B cell (primary cell): ENCODE results near the gene PEX7. TPM values are rescaled to one million over a fixed set of nuclear protein-coding genes. Genes with fewer than 3 reads are reported as not detected.
"Not testable (repeated sequence)": the region's sequence is repeated elsewhere in the genome, so short reads cannot be mapped to it uniquely, and the experiment has no call there.

Source experiments
- ATAC-seq: fragments of 200-7000 bp; cut with Tn5 transposase; one replicate; pipeline ENCODE4 v1.10.0; 2021; ENCODE audit warnings: low read depth, mild to moderate bottlenecking, moderate number of reproducible peaks, moderate library complexity
- CTCF ChIA-PET: fragments of 350-600 bp; sonication (Branson Sonifier 250); formaldehyde crosslinking; loops from one replicate; lab custom pipeline; 2021; ENCODE audit warnings: antibody characterized with exemption, inconsistent platforms; lab: Charles Lee
- POLR2A ChIA-PET: fragments of 350-600 bp; sonication (Branson Sonifier 250); formaldehyde crosslinking; loops from one replicate; lab custom pipeline; 2021; ENCODE audit warnings: antibody characterized with exemption; lab: Charles Lee
- DNase-seq: peaks from one replicate; pipeline ENCODE4 v3.0.0; 2013
- H2AFZ ChIP-seq: 2 replicates; pipeline ENCODE4 v1.6.1; 2012; ENCODE audit warnings: mild to moderate bottlenecking, low read depth, low read length; ENCODE audit not compliant: insufficient read depth, poor library complexity, severe bottlenecking
- H3K27ac ChIP-seq, 2 donors: 1 replicate in 1 of 2; 2 replicates in 1 of 2; pipeline ENCODE4 v1.5.1; 2012 to 2013; ENCODE audit warnings: low read length in 2 of 2, mild to moderate bottlenecking in 2 of 2, moderate library complexity in 1 of 2
- H3K27me3 ChIP-seq, 4 experiments: fragments of 200-600 bp in 1 of 4; sonication (generic) in 1 of 4; replicated peaks in 1 of 4; 1 replicate in 2 of 4; 2 replicates in 2 of 4; pipeline versions ENCODE4 v1.6.1 to v1.7.0; 2013 to 2016; ENCODE audit warnings: low read length in 3 of 4, mild to moderate bottlenecking in 2 of 4, mixed read lengths in 1 of 4, moderate library complexity in 1 of 4; ENCODE audit not compliant: insufficient read depth in 4 of 4, control insufficient read depth in 3 of 4; ENCODE audit errors: control extremely low read depth in 1 of 4
- H3K36me3 ChIP-seq, 2 experiments: replicated peaks in 1 of 2; 1 replicate in 1 of 2; 2 replicates in 1 of 2; pipeline versions ENCODE4 v1.6.1 to v1.7.1; 2013; ENCODE audit warnings: low read length in 1 of 2; ENCODE audit not compliant: insufficient read depth in 2 of 2, control insufficient read depth in 1 of 2; ENCODE audit errors: control extremely low read depth in 1 of 2, extremely low read depth in 1 of 2
- H3K4me1 ChIP-seq, 2 donors: fragments of 200-600 bp in 1 of 2; sonication (generic) in 1 of 2; 1 replicate in 1 of 2; 2 replicates in 1 of 2; pipeline versions ENCODE4 v1.5.1 to v1.6.1; 2013 to 2017; ENCODE audit warnings: low read length in 2 of 2; ENCODE audit not compliant: control insufficient read depth in 2 of 2, insufficient read depth in 2 of 2
- H3K4me2 ChIP-seq: replicated peaks from 2 replicates; pipeline ENCODE3; 2012; ENCODE audit warnings: mild to moderate bottlenecking, low read depth, low read length; ENCODE audit not compliant: poor library complexity, severe bottlenecking
- H3K4me3 ChIP-seq, 5 experiments: fragments of 200-600 bp in 1 of 5; sonication (generic) in 1 of 5; 1 replicate in 3 of 5; 2 replicates in 2 of 5; pipeline versions ENCODE4 v1.5.1 to v1.7.0; 2011 to 2016; ENCODE audit warnings: low read length in 4 of 5, mild to moderate bottlenecking in 4 of 5, low read depth in 2 of 5, control low read depth in 1 of 5, moderate library complexity in 1 of 5; ENCODE audit not compliant: insufficient read depth in 1 of 5; ENCODE audit errors: control extremely low read depth in 1 of 5, extremely low read depth in 1 of 5
- H3K79me2 ChIP-seq: fragments of 200-600 bp; sonication (generic); one replicate; pipeline ENCODE4 v1.6.0; 2016; ENCODE audit warnings: low read length; ENCODE audit not compliant: control insufficient read depth, insufficient read depth
- H3K9ac ChIP-seq: fragments of 200-600 bp; sonication (generic); 2 replicates; pipeline ENCODE4 v1.6.1; 2017; ENCODE audit warnings: mild to moderate bottlenecking, low read length, moderate library complexity
- H3K9me3 ChIP-seq, 3 donors: one replicate each; pipeline versions ENCODE4 v1.6.1 to v1.7.1; 2013; ENCODE audit warnings: low read length in 2 of 3; ENCODE audit not compliant: control insufficient read depth in 2 of 3, insufficient read depth in 1 of 3; ENCODE audit errors: control extremely low read depth in 1 of 3
- H4K20me1 ChIP-seq: 2 replicates; pipeline ENCODE4 v1.6.0; 2012; ENCODE audit warnings: mild to moderate bottlenecking, low read length; ENCODE audit not compliant: insufficient read depth, control insufficient read depth, poor library complexity, severe bottlenecking
- H3K27ac Mint-ChIP-seq: one replicate; pipeline ENCODE4 v1.8.0; 2021; ENCODE audit warnings: mixed read lengths
- H3K27me3 Mint-ChIP-seq: one replicate; pipeline ENCODE4 v1.8.0; 2021; ENCODE audit warnings: mixed read lengths
- H3K4me1 Mint-ChIP-seq: one replicate; pipeline ENCODE4 v1.8.0; 2021; ENCODE audit warnings: mixed read lengths
- H3K4me3 Mint-ChIP-seq: one replicate; pipeline ENCODE4 v1.8.0; 2021; ENCODE audit warnings: mixed read lengths
- H3K9me3 Mint-ChIP-seq: one replicate; pipeline ENCODE4 v1.8.0; 2022; ENCODE audit warnings: mixed read lengths; ENCODE audit not compliant: insufficient read depth
- EZH2 ChIP-seq: IDR thresholded peaks from 2 replicates; pipeline ENCODE4 v1.6.1; 2012; ENCODE audit warnings: borderline replicate concordance, low read depth, mild to moderate bottlenecking, moderate library complexity, low read length; ENCODE audit not compliant: insufficient read depth, poor library complexity, severe bottlenecking
- WGBS: methylation state at CpG from one replicate; pipeline ENCODE4 v1.1.5; 2013; ENCODE audit warnings: missing lambda C conversion rate; ENCODE audit not compliant: insufficient coverage; 5-methylcytosine and 5-hydroxymethylcytosine counted together
- intact Hi-C: fragments of 100-400 bp; cut with micrococcal nuclease; formaldehyde crosslinking; loops from one replicate; pipeline ENCODE4 v1.10.0; 2022
- polyA plus RNA-seq: library from polyadenylated mRNA; depleted of rRNA; stranded (reverse); fragments of >200 nt; gene quantifications from 2 replicates; pipeline ENCODE4 v1.2.3, GENCODE V29; 2012
- total RNA-seq, 2 donors: library from RNA; stranded (reverse); fragments of 120-200 nt in 1 of 2; gene quantifications; 1 replicate in 1 of 2; 2 replicates in 1 of 2; pipeline versions ENCODE4 v1.2.3 to v1.2.4, GENCODE V29; 2013 to 2022
- TF ChIP-seq, protein P1 (sequence below): fragments of 200-600 bp; IDR thresholded peaks from one replicate; pipeline ENCODE4 v1.8.0; 2022; ENCODE audit warnings: antibody characterized with exemption, mild to moderate bottlenecking

Gene PEX7
- total and polyA plus RNA-seq, 2 donors (not counting 1 experiment from before 2014, with no cell fraction given) = 3.9 TPM

DNA sequence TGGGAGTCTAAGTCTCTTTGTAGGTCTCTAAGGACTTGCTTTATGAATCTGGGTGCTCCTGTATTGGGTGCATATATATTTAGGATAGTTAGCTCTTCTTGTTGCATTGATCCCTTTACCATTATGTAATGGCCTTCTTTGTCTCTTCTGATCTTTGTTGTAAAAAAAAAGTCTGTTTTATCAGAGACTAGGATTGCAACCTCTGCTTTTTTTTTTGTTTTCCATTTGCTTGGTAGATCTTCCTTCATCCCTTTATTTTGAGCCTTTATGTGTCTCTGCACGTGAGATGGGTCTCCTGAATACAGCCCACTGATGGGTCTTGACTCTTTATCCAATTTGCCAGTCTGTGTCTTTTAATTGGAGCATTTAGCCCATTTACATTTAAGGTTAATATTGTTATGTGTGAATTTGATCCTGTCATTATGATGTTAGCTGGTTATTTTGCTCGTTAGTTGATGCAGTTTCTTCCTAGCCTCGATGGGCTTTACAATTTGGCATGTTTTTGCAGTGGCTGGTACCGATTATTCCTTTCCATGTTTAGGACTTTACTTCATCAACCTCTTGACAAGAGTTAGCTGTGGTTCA is 27.7 kb downstream of the PEX7 start:
- H3K4me1 Mint-ChIP-seq, H3K79me2 ChIP-seq, H3K27me3 ChIP-seq, ATAC-seq, H3K9ac ChIP-seq, H3K4me3 ChIP-seq, intact Hi-C loops, H3K4me1 ChIP-seq, H3K36me3 ChIP-seq, H4K20me1 ChIP-seq, POLR2A ChIA-PET, H2AFZ ChIP-seq, H3K9me3 ChIP-seq, H3K27ac ChIP-seq, H3K27ac Mint-ChIP-seq, DNase-seq, H3K27me3 Mint-ChIP-seq, H3K9me3 Mint-ChIP-seq, H3K4me3 Mint-ChIP-seq, H3K4me2 ChIP-seq: not testable (repeated sequence)
- WGBS = no CpG with 5 or more reads among the region's 4 CpGs
- CTCF ChIA-PET = interaction anchor here (0.9 kb wide), 1 partner anchor 58 kb away, joined by 3 read pairs; the partner anchor contains the start of gene MAP3K5

DNA sequence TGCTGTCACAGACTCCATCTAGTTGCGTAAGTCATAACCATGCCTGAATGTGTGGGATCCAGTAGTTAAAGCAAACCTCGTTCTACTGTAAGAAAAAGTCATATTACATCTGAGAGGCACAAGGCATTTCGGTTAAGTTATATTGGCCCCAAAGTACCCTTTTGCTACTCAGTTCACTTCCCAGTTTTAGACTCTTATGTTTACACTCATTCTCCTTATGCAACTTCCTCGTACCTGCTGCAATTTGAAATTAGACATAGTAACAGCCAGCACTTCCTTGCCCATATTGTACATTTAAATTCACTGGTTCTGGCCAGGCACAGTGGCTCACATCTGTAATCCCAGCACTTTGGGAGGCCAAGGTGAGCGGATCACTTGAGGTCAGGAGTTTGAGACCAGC is 37.0 kb downstream of the PEX7 start:
- Histone ChIP-seq H3K9ac (no peak overlapping the region), H3K9me3 (peaks cover 0 to 5% (median 0%) of the 10 kb centered on the region in 3 donors), H3K79me2 (peaks cover 5% of the 10 kb centered on the region), H3K4me1 (no peaks in the 10 kb centered on the region), H3K27ac (no peak overlapping the region), H3K27me3 (no peaks in the 10 kb centered on the region), H3K4me3 (no peak overlapping the region), H3K36me3 (peaks cover 0 to 2% of the 10 kb centered on the region in 2 experiments), H2AFZ (no peak overlapping the region), H3K4me2 (no peak overlapping the region), H4K20me1 (no peaks in the 10 kb centered on the region)
- H3K4me3 Mint-ChIP-seq = no peak overlapping the region
- no peak for TF ChIP-seq EZH2
- TF ChIP-seq, protein P1, sequence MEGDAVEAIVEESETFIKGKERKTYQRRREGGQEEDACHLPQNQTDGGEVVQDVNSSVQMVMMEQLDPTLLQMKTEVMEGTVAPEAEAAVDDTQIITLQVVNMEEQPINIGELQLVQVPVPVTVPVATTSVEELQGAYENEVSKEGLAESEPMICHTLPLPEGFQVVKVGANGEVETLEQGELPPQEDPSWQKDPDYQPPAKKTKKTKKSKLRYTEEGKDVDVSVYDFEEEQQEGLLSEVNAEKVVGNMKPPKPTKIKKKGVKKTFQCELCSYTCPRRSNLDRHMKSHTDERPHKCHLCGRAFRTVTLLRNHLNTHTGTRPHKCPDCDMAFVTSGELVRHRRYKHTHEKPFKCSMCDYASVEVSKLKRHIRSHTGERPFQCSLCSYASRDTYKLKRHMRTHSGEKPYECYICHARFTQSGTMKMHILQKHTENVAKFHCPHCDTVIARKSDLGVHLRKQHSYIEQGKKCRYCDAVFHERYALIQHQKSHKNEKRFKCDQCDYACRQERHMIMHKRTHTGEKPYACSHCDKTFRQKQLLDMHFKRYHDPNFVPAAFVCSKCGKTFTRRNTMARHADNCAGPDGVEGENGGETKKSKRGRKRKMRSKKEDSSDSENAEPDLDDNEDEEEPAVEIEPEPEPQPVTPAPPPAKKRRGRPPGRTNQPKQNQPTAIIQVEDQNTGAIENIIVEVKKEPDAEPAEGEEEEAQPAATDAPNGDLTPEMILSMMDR = no peak
- ATAC-seq (no peak), DNase-seq (no peak)
- CTCF ChIA-PET = no interaction called here
- H3K9me3 Mint-ChIP-seq = no peaks in the 10 kb centered on the region
- 43% methylated on average over 2 of the region's 5 CpGs for WGBS
- H3K4me1 Mint-ChIP-seq = no peaks in the 10 kb centered on the region
- POLR2A ChIA-PET = no interaction called here
- no peaks in the 10 kb centered on the region for H3K27me3 Mint-ChIP-seq
- H3K27ac Mint-ChIP-seq = no peak overlapping the region
- intact Hi-C loops = no loop called here
